PC-3 (cell line): Measurements from ENCODE around the gene INHBE.

Experiments
- CTCF ChIP-seq: fragments of 300-600 bp; sonication (generic); conservative IDR thresholded peaks from 2 replicates; pipeline ENCODE4 v1.5.1; 2017; ENCODE audit warnings: antibody characterized with exemption, low read depth, mild to moderate bottlenecking, low read length
- EZH2 ChIP-seq: fragments of 300-600 bp; sonication (generic); IDR thresholded peaks from one replicate; pipeline ENCODE4 v1.6.1; 2017; ENCODE audit warnings: antibody characterized with exemption, mild to moderate bottlenecking, low read length; ENCODE audit not compliant: unreplicated experiment
- EZH2phosphoT487 ChIP-seq: fragments of 300-600 bp; sonication (generic); IDR thresholded peaks from 2 replicates; pipeline ENCODE4 v1.6.1; 2018; ENCODE audit warnings: mild to moderate bottlenecking, antibody characterized with exemption, low read length, borderline replicate concordance

GRCh38 chr12:57498132-57498502 is 43.0 kb downstream of the INHBE start:
- TF ChIP-seq CTCF, result no peak
- no peak for TF ChIP-seq EZH2
- no peak for TF ChIP-seq EZH2phosphoT487
